CD1c-positive myeloid dendritic cell (primary cell): Measurements from ENCODE around the gene CHCT1.
A peak's percentile ranks its signal among the peaks of the same experiment; 100 is the strongest.
"Not testable (repeated sequence)": the region's sequence is repeated elsewhere in the genome, so short reads cannot be mapped to it uniquely, and the experiment has no call there.

ENCODE experiments used
- DNase-seq: peaks from one replicate; pipeline ENCODE4 v3.0.0-alpha.2; 2016; ENCODE audit errors: extremely low spot score

Gene CHCT1

GRCh38 chr17:60422162-60422665 lies at the start of gene CHCT1:
CHCT1 (plus strand) TSS chr17:60422489; CDS start chr17:60422593, 104 bp downstream.
- peak; percentile 81 for DNase-seq

- DNase-seq: no peak
Measured at GRCh38 chr17:60372790-60373483, 49.4 kb upstream of the CHCT1 start.

- DNase-seq: not testable (repeated sequence)
Measured at GRCh38 chr17:60378187-60378586, 44.1 kb upstream of the CHCT1 start.

- not testable (repeated sequence) for DNase-seq
Measured at GRCh38 chr17:60379461-60379860, 42.8 kb upstream of the CHCT1 start.

GRCh38 chr17:60381958-60382357 lies 40.3 kb upstream of the CHCT1 start:
- no peak for DNase-seq

- no peak for DNase-seq
Measured at GRCh38 chr17:60383379-60383778, 38.9 kb upstream of the CHCT1 start.

- not testable (repeated sequence) for DNase-seq
Measured at GRCh38 chr17:60384921-60385320, 37.4 kb upstream of the CHCT1 start.

GRCh38 chr17:60386147-60387058 lies 35.9 kb upstream of the CHCT1 start:
- DNase-seq: peak; percentile 43

- DNase-seq: no peak
Measured at GRCh38 chr17:60387666-60388065, 34.6 kb upstream of the CHCT1 start.

GRCh38 chr17:60388742-60389141 lies 33.5 kb upstream of the CHCT1 start:
- DNase-seq: no peak

- DNase-seq: peak; percentile 38
Measured at GRCh38 chr17:60390186-60390585, 32.1 kb upstream of the CHCT1 start.

GRCh38 chr17:60390925-60391470 lies 31.3 kb upstream of the CHCT1 start:
- peak; percentile 34 for DNase-seq

GRCh38 chr17:60391471-60392041 lies 30.7 kb upstream of the CHCT1 start:
- no peak for DNase-seq

- DNase-seq: peak; percentile 97
Measured at GRCh38 chr17:60392042-60392844, 30.0 kb upstream of the CHCT1 start, which contains the start of gene USP32. USP32 (minus strand) TSS chr17:60392133; CDS start chr17:60391939, 194 bp downstream.

GRCh38 chr17:60392845-60393702 lies 29.2 kb upstream of the CHCT1 start:
- peak; percentile 80 for DNase-seq

GRCh38 chr17:60393840-60394723 lies 28.2 kb upstream of the CHCT1 start:
- DNase-seq: peak; percentile 78

GRCh38 chr17:60395508-60396065 lies 26.7 kb upstream of the CHCT1 start:
- peak; percentile 60 for DNase-seq

- no peak for DNase-seq
Measured at GRCh38 chr17:60396412-60396811, 25.9 kb upstream of the CHCT1 start.
